ENCODE results near the gene SPPL2B.
"Not testable (repeated sequence)": the region's sequence is repeated elsewhere in the genome, so short reads cannot be mapped to it uniquely, and the experiment has no call there.

Gene SPPL2B

GRCh38 chr19:2345076-2345475, 16.6 kb downstream of the SPPL2B start:
- ChIA-PET POLR2A (ENCODE audit: low non-redundant PET) (no interaction called here), CTCF (no interaction called here)
- no peak for TF ChIP-seq CTCF (conservative IDR thresholded peaks at IDR 0.05; ENCODE audit: low read depth)
- no peak for DNase-seq (ENCODE audit: low spot score)
- no peak overlapping the region for H3K27ac ChIP-seq

- no peak for TF ChIP-seq CTCF (conservative IDR thresholded peaks at IDR 0.05; ENCODE audit: low read depth)
- DNase-seq (ENCODE audit: low spot score) = no peak
- H3K27ac ChIP-seq = peak overlapping the region; percentile 37
- ChIA-PET POLR2A (ENCODE audit: low non-redundant PET) (no interaction called here), CTCF (no interaction called here)
These were observed 17.5 kb downstream of the SPPL2B start for GRCh38 chr19:2345794-2346663.

DNA sequence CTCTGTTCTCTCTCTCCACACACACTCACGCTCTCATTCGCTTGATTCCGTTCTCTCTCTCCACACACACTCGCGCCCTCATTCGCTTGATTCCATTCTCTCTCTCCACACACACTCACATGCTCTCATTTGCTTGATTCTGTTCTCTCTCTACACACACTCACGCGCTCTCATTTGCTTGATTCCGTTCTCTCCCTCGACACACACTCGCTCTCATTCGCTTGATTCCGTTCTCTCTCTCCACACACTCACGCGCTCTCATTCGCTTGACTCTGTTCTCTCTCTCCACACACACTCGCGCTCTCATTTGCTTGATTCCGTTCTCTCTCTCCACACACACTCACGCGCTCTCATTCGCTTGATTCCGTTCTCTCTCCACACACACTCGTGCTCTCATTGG, 21.3 kb downstream of the SPPL2B start:
- CTCF ChIA-PET; DNase-seq (ENCODE audit: low spot score); POLR2A ChIA-PET (ENCODE audit: low non-redundant PET); H3K27ac ChIP-seq: not testable (repeated sequence)

- no peak overlapping the region for H3K27ac ChIP-seq
- ChIA-PET CTCF (no interaction called here), POLR2A (ENCODE audit: low non-redundant PET) (no interaction called here)
- no peak for TF ChIP-seq CTCF (conservative IDR thresholded peaks at IDR 0.05; ENCODE audit: low read depth)
- DNase-seq (ENCODE audit: low spot score) = no peak
These were observed 22.2 kb downstream of the SPPL2B start for GRCh38 chr19:2350656-2351055.

DNA sequence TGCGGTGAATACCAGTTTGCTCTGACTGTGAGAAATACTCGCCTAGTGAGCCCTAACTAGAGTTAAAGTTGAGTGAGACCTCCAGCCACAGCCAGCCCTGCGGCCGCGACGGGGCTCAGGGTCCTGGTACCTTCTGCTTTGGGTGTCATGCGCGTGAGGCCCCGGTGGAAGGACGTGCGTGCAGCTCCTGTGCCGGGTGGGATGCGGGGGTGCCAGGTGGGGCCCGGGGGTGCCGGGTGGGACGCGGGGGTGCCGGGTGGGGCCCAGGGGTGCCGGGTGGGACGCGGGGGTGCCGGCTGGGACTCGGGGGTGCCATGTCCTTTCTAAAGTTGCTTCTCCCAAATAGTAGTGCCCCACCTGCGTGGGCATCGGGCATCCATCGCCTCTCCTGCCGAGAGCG, 23.1 kb downstream of the SPPL2B start:
- TF ChIP-seq CTCF (conservative IDR thresholded peaks at IDR 0.05; ENCODE audit: low read depth) = no peak
- ChIA-PET CTCF (no interaction called here), POLR2A (ENCODE audit: low non-redundant PET) (no interaction called here)

DNA sequence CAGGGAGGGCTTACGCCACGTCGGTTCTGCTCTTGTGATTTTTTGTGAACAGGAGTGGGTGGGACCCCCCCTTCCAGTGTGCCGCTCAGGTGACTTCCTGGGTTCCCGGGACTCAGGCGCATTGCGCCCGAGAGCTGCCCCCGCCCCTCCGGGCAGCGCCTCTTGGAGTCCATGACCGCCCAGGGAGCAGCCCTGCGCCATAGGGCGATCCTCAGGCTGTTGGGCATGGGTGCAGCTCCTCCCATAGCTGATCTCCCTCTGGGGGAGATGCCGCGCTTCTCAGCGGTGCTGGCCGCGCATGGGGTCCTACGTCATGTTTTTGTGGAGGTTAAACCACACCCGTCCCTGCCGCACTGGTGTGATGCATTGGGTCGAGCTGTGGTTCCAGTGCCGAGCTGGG, 23.6 kb downstream of the SPPL2B start:
- no peak for DNase-seq (ENCODE audit: low spot score)
- ChIA-PET POLR2A (ENCODE audit: low non-redundant PET) (no interaction called here), CTCF (no interaction called here)
- TF ChIP-seq CTCF (conservative IDR thresholded peaks at IDR 0.05; ENCODE audit: low read depth) = no peak
- no peak overlapping the region for H3K27ac ChIP-seq

More for the DNA sequence above, 23.1 kb downstream of the SPPL2B start:
- DNase-seq (ENCODE audit: low spot score) = no peak
- no peak overlapping the region for H3K27ac ChIP-seq

DNA sequence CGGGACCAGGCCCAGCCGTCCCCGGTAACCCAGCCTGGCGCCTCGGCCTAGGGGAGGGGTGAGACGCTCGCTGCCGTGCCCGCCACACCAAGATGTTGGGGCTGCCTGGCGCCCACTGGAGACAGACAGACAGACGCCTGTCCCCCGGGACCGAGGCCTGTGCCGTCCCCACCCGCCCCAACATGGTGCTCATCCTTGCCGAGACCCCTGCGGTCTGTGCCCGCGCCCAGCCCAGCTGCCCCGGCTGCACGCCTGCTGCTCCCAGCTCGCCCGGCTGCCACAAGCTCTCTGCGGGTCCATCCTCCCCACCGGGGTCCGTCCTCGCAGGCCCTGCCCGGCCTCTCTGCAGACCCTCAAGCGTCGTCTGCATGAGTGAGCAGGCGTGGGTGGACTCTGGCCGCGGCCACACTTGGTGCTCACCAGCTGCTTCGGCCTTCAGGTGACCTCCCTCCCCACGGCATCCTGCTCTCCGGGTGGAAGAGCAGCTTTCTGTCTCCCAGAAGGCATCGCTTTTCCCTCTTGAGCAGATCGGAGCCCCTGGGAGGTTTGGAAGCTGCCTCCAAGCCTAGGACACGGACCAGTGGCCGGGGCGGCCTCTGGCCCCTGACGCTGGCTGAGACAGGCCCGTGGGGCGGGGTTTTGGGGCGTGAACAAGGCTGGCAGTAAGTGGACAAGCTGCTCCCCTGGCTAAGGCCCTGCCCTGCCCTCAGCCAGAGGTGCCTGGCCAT, 24.8 kb downstream of the SPPL2B start:
- H3K27ac ChIP-seq = no peak overlapping the region
- ChIA-PET POLR2A (ENCODE audit: low non-redundant PET) (no interaction called here), CTCF (interaction anchor here (0.6 to 1.2 kb wide), 3 partner anchors 31 to 295 kb away, joined by 3 to 7 read pairs (median 6); no protein-coding TSS in a partner anchor)
- no peak for DNase-seq (ENCODE audit: low spot score)
- TF ChIP-seq CTCF (conservative IDR thresholded peaks at IDR 0.05; ENCODE audit: low read depth) = no peak

Measured in RWPE1 (cell line).